ENCODE data around the gene SERP1. TPM values are rescaled to one million over a fixed set of nuclear protein-coding genes. Genes with fewer than 3 reads are reported as not detected.
A peak's percentile ranks its signal among the peaks of the same experiment; 100 is the strongest.
"Not testable (repeated sequence)": the region's sequence is repeated elsewhere in the genome, so short reads cannot be mapped to it uniquely, and the experiment has no call there.

Gene SERP1
- total RNA-seq, 1 donor from 2014 or later, result 23.0 TPM

DNA sequence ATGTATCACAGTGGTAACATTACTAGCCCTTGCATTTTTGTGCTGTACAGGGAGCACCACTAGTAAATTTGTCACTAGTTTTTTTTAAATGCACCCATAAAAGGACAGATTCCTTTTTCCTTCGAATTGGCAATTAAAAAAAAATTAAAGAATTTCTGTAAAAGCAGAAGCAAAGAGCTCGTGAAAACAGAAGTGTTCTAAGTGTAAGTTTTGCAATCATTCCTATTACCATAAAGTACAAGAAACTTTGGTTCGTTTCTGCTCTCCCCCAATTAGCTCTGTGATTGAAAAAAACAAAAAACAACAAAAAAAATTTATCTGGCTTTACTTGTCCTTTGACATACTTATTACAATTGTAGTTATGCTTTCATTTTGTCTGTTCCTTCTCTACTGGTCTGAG, 5.3 kb downstream of the SERP1 start:
- intact Hi-C loops (cut with micrococcal nuclease), result no loop called here
- ATAC-seq, result no peak
- DNase-seq, result no peak

DNA sequence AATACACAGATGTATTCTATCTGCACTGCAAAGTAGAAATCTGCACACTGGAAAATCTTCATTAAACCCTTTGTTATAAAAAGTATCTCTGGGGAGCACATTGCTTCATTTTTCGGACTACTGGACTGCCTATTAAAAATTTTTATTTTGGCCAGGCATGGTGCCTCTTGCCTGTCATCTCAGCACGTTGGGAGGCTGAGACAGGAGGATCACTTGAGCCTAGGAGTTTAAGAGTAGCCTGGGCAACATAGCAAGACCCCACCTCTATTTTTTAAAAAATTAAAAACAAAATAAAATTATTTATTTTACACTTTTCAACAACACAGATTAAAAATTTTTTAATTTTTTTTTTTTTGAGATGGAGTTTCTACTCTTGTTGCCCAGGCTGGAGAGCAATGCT, 6.0 kb downstream of the SERP1 start:
- no peak for DNase-seq
- no peak for ATAC-seq
- intact Hi-C loops (cut with micrococcal nuclease), result no loop called here

DNA sequence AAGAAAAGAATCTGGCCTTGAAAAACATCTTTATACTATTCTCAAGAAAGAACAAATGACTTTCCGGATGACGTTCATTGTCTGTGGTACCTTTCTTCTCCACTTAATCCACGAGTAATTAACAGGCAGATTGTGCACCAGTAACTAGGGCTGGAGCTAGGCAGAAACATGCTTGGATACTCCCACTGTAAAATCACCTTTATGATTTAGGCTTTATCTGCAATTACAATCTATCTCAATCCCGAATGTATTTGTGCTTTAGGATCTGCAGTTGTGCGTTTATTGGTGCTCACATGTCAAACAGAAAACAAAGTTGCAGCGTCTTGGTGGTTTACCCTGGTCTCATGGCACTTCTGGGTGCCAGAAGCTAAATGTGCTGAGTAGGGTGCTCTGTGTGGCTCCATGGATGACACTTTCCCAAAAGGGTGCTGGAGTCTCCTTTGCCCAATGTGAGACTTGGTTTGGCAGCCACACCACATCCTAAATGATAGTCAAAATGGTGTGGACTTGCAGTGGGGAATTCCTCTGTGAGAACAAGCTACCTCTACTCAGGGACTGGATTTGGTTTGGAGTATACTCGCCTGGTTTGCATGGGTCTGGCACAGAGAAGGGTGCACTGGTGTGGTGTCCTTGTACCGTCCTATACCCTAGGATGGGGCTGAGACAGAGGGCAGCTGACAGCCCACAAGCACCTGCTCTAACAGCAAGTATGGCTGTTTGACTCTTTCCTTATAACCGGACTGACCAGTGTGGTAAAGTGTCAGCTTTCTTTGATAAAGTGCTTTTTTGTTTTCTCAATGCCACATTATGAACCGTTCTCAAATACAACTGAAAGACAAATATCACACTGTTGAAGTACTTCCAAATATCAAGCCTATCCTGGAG, 7.7 kb downstream of the SERP1 start:
- no peak for DNase-seq
- peak; percentile 28 for ATAC-seq
- intact Hi-C loops (cut with micrococcal nuclease), result no loop called here

DNA sequence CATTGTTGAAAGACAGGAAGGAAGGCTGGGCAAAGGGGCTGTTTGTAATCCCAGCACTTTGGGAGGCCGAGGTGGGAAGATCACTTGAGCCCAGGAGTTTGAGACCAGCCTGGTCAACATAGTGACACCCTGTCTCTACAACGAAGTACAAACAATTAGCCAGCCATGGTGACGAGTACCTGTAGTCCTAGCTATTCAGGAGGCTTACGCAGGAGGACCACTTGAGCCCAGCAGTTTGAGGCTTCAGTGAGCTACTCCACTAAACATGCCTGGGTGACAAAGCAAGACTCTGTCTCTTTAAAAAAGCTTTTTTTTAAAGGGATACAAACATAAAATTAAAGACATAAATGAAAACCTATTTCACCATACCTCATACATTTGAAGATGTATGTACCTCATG, 11.1 kb downstream of the SERP1 start:
- intact Hi-C loops (cut with micrococcal nuclease), result no loop called here
- DNase-seq (no peak), ATAC-seq (no peak)

DNA sequence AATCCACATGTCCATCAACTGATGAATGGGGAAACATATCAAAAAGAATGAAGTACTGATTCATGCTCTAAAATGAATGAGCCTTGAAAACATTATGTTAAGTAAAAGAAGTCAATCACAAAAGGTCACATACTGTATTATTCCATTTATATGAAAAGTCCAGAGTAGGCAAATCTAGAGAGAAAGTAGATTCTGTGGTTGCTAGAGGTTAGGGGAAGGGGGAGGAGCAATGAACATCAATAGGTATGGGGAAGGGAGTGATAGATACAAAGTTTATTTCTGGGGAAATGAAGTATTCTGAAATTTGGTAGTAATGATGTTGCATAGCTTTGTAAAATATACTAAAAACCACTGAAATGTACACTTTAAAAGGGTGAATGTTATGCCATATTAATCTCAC, 14.5 kb downstream of the SERP1 start:
- ATAC-seq, result no peak
- DNase-seq, result no peak
- intact Hi-C loops (cut with micrococcal nuclease), result no loop called here

DNA sequence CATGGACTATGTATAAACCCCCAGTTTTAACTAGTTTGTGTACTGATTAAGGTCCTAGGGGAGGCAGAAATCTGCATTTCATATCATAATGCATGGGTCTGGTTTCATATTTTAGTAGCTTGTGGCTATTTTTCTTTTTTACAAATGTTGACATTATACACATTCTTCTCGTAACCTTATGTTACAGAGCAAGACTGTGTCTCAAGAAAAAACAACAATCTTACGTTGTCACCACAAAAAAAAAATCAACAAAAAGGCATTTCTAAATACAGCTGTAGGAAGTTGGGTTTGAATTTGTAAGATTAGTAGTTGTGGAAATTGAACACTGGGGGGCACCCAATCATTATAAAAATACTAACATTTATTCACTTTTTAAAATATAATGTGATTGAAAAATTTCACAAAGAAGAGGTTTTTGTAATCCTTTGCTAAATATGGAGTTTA, 17.9 kb downstream of the SERP1 start:
- DNase-seq, result no peak
- no peak for ATAC-seq
- intact Hi-C loops (cut with micrococcal nuclease), result no loop called here

DNA sequence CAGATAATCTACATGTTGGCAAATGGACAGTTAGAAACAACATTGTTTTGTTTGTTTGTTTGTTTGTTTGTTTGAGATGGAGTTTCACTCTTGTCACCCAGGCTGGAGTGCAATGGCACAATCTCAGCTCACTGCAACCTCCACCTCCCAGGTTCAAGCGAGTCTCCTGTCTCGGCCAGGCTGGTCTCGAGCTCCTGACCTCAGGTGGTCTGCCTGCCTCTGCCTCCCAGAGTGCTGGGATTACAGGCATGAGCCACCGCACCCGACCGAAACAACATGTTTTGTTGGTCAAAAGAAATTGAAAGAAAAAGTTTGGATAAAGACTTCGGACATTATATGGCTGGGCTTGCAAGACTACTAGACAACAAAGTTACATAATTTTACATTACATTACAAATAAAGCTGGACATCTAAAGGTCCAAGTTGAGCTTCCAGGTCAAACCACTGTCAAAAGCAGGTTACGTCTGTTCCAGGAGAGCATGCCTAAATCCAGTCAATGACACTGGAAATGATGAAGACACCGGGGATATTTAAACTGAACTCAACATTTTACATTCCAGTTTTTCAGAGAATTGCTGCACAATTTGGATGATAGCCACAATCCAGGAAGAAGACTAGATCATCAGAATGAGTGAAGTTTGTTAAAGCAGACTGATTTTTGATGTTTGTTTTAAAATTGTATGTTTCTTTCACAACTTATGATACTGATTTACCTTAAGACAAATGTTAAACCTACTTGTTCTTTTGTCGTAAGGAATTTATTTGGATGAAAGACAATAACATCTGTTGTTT, 18.6 kb downstream of the SERP1 start:
- DNase-seq (no peak), ATAC-seq (no peak)
- intact Hi-C loops (cut with micrococcal nuclease), result no loop called here

DNA sequence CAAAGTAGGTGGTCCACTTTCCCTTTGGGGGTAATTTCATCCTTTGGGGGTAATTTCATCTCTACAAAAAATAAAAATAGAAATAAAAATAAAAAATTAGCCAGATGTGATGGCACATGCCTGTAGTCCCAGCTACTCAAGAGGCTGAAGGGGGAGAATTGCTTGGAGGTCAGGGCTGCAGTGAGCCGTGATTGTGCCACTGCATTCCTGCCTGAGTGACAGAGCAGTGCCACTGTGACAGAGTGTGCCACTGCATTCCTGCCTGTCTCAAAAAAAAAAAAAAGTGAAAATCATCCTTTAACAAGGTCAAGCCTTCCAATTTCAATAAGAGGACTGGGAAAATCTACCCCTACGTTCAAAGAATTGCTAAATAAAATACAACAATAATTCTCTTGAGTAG, 22.8 kb downstream of the SERP1 start:
- no peak for DNase-seq
- ATAC-seq, result peak; percentile 68
- intact Hi-C loops (cut with micrococcal nuclease), result no loop called here

DNA sequence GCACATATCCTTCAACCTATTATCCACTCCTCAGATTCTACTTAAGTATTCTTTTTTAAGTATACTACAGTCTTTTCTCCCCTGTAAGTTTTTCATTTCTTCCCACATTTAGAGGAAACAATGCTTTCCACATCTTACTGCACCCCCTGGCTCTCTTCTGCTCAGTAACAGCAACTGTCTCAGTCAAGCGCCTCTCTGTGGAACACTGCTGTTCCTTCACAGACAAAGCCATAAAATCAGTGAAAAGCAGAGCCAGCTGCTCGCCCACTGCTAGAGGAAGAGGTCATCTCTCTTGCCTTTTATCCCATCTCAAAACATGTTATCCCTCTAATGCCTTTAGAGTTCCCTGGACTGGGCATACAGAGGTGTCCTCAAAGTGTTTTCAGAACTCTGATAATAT, 24.8 kb downstream of the SERP1 start:
- intact Hi-C loops (cut with micrococcal nuclease), result no loop called here
- DNase-seq (no peak), ATAC-seq (no peak)

DNA sequence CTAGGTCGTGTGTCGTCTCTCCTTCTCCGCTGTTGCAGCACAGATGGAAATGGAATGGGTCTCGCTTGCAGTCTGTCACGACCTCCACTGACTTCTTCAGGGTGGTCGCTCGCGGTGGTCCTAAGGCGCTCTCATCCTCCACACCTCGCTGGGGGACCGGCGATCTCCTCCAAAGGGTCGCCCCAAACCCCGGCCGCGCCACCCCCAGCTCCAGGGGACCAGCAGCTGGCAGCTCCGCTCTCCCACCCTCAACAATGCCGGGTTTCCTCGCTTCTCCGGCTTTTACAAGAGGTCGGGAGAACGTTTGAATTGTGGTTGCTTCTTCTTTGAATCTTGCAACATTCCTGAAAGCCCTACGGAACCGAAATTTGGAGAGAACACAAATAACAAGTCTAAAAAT, 25.9 kb downstream of the SERP1 start:
- ATAC-seq, result no peak
- DNase-seq, result no peak
- intact Hi-C loops (cut with micrococcal nuclease), result no loop called here

DNA sequence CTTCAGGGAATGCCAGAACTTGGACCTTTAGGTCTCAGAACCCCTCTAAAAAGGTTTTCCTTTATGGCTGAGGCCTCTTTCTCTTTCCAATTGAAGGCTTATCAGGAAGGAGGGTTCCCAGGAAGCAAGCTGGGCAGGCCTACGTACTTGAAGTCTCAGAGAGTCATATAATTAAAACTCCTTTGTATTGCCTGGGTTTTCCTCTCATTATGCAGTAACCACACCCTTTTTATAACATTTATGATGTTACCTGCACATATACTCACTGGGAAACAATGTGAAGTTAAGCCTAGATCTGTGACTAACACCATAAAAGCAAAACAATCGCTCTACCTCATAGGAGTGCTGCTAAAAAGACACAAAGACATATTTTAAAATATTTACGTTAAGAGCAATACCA, 27.3 kb downstream of the SERP1 start:
- no peak for ATAC-seq

DNA sequence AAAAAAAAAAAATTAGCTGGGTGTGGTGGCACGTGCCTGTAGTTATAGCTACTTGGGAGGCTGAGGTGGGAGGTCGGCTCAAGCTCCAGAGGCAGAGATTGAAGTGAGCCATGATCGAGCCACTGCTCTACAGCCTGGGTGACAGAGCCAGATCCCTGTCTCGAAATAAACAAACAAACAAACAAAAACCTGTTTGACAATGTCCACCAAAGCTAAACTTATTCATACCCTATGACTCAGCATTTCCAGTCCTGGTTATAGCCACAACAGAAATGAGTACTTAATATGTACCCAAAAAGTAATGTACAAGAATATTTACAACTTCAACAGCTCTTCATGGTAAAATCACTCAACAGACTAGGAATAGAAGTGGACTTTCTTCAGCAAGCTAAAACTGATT, 31.1 kb downstream of the SERP1 start:
- DNase-seq, result no peak
- intact Hi-C loops (cut with micrococcal nuclease), result no loop called here
- no peak for ATAC-seq

More for the DNA sequence above, 27.3 kb downstream of the SERP1 start:
- intact Hi-C loops (cut with micrococcal nuclease), result no loop called here
- DNase-seq, result no peak

DNA sequence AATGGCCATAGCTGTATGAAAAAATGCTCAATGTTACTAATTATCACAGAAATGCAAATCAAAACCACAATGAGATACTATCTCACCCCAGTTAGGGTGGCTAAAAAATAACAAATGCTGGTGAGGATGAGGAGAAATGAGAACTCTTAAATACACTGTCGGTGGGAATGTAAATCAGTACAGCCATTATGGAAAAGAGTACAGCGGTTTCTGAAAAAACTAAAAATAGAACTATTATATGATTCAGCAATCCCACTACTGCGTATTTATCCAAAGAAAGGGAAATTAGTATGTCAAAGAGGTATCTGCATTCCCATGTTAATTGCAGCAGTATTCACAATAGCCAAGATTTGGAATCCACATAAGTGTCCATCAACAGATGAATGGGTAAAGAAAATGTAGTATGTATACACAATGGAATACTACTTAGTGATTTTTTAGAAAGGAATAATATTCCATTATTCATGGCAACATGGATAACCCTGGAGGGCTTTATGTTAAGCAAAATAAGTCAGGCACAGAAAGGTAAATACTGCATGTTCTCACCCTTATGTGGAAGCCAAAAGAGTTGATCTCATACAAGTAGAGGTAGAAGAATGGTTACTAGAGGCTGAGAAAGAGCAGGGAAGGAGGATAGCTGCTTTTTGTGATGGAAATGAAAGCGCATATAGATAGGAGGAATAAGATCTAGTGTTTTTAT, 35.0 kb downstream of the SERP1 start:
- DNase-seq (no peak), ATAC-seq (no peak)
- intact Hi-C loops (cut with micrococcal nuclease), result no loop called here

DNA sequence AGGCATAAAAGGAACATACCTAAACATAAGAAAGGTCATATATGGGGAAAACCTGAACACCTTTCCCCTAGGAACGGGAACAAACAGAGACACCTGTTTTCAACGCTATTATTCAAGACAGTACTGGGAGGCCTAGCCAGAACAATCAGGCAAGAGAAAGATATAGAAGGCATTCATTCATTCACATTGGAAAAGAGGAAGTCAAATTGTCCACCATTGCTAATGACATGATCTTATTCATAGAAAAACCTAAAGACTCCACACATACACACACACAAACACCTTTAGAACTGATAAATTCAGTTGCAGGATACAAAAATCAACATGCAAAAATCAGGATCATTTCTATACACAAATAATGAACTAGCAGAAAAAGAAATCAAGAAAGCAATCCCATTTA, 36.5 kb downstream of the SERP1 start:
- ATAC-seq (no peak), DNase-seq (no peak)
- intact Hi-C loops (cut with micrococcal nuclease), result no loop called here

DNA sequence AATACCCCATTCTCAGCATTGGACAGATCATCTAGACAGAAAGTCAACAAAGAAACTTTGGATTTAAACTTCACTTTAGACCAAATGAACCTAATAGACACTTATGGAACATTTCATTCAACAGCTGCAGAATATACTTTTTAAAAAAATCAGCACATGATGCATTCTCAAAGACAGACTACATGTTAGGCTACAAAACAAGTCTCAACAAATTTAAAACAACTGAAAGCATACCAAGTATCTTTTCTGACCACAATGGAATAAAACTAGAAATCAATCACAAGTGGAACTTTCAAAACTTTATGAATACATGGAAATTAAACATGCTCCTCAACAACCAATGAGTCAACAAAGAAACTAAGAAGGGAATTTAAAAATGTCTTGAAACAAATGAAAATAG, 37.9 kb downstream of the SERP1 start:
- DNase-seq, result no peak
- intact Hi-C loops (cut with micrococcal nuclease), result no loop called here
- no peak for ATAC-seq

DNA sequence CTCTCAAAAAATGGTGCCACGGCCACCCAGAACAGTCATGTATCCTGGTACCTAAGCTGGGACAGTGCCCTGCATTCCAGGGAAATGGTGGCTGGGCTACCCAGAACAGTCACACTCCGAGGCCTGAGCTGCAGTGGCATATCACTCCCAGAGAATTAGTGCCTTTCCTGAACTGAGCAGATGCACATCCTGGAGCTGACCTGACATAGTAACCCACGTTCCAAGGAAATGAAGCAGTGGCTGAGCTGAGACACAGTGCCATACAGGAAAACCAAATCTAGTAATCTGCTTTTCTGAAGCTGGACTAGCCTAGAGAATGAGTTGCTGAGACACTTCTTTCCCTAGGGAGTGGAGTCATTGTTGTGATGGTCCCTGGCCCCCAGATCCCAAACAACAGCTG, 41.8 kb downstream of the SERP1 start:
- intact Hi-C loops (cut with micrococcal nuclease), result no loop called here
- no peak for ATAC-seq
- DNase-seq, result no peak

DNA sequence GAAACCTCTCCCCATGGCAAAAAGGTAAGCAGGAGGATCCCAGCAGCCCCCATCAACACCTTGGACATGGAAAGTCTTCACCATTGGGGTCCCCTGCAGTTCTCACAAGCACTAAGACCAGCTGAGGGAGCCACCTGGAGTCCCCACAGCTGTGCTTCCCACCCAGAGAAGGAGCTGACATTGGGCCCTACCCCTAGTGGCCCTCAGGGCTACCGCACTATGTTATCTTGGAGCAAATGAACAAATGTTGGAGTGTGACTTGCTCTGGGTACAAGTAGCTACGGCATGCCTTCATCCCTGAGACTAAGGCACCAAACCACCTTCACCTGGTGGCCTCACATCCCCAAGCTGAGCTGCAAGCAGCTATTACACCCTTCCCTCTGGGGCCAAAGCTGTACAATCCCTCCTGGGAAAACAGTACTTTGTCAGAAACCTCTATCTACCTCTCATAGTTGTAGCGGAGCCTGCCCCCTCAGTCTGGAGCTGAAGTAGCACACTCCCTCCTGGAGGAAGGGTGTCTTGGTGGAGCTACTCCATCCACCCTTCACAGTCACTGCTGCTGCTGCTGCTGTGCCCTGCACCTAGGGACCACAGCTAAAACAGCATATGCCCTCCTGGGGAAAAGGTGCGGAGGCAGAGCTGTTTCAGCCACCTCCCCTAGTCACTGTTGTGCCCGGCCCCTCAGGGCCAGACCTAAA, 42.7 kb downstream of the SERP1 start:
- intact Hi-C loops (cut with micrococcal nuclease), result no loop called here
- ATAC-seq, result no peak
- no peak for DNase-seq

DNA sequence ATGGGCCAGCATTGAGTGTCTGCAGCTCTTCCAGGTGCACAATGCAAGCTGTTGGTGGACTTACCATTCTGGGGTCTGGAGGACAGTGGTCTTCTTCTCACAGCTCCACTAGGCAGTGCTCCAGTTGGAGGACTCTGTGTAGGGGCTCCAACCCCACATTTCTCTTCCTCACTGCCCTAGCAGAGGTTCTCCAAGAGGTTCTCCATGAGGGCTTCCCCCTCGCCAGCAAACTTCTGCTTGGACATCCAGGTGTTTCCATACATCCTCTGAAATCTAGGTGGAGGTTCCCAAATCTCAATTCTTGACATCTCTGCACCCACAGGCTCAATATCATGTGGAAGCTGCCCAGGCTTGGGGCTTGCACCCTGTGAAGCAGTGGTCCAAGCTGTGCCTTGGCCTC, 45.3 kb downstream of the SERP1 start:
- intact Hi-C loops (cut with micrococcal nuclease); DNase-seq; ATAC-seq: not testable (repeated sequence)

DNA sequence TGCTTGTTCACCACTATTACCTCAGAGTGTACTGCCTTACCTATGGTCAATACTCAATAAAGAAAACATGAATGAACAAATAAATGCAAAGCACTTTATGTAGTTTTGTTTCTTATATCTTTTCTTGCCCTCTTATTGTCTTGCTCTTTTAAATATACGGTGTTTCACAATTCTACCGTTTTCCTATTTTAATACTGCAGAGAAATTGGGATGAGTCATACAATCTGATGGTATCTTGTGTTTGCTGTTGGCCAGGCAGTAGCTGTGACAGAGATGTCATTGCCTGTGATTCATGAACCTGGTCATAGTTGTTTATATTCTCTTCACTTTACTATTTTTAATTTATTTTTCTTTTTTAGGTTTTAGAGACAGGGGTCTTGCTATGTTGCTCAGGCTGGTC, 48.3 kb downstream of the SERP1 start:
- no peak for DNase-seq
- intact Hi-C loops (cut with micrococcal nuclease), result loop anchor here (5.0 to 10.0 kb wide), 2 partner anchors 211 to 263 kb away; no protein-coding TSS in a partner anchor
- ATAC-seq, result no peak
